Trophoblast cell (in vitro differentiated cells and primary cell): ENCODE data around the gene HLCS.

ENCODE experiments used
- DNase-seq, 2 donors: peaks; one replicate each; pipeline ENCODE4 v3.0.0-alpha.2; 2016
- H2AFZ ChIP-seq: 2 replicates; pipeline ENCODE4 v1.6.1; 2013; ENCODE audit warnings: low read length, moderate library complexity, mild to moderate bottlenecking; ENCODE audit not compliant: insufficient read depth, poor library complexity
- H2AK5ac ChIP-seq: 2 replicates; pipeline ENCODE4 v1.6.1; 2013; ENCODE audit warnings: mild to moderate bottlenecking, low read length
- H2BK120ac ChIP-seq: 2 replicates; pipeline ENCODE4 v1.6.1; 2013; ENCODE audit warnings: low read length, mild to moderate bottlenecking, moderate library complexity; ENCODE audit not compliant: insufficient read depth, poor library complexity
- H2BK12ac ChIP-seq: 2 replicates; pipeline ENCODE4 v1.6.1; 2013; ENCODE audit warnings: mild to moderate bottlenecking, low read length, moderate library complexity
- H2BK5ac ChIP-seq: 2 replicates; pipeline ENCODE4 v1.6.1; 2013; ENCODE audit warnings: low read length, low read depth, moderate library complexity, mild to moderate bottlenecking; ENCODE audit not compliant: poor library complexity
- H3K14ac ChIP-seq: 2 replicates; pipeline ENCODE4 v1.6.1; 2013; ENCODE audit warnings: mild to moderate bottlenecking, low read length
- H3K18ac ChIP-seq: 2 replicates; pipeline ENCODE4 v1.6.1; 2013; ENCODE audit warnings: mild to moderate bottlenecking, low read length
- H3K23ac ChIP-seq: 2 replicates; pipeline ENCODE4 v1.6.1; 2013; ENCODE audit warnings: low read length
- H3K27ac ChIP-seq: 2 replicates; pipeline ENCODE4 v1.5.1; 2013; ENCODE audit warnings: low read depth, mild to moderate bottlenecking, inconsistent platforms, low read length, moderate library complexity
- H3K27me3 ChIP-seq: 2 replicates; pipeline ENCODE4 v1.6.1; 2013; ENCODE audit warnings: inconsistent platforms, mild to moderate bottlenecking, low read length, moderate library complexity; ENCODE audit not compliant: insufficient read depth
- H3K36me3 ChIP-seq, 2 experiments: 1 replicate in 1 of 2; 2 replicates in 1 of 2; pipeline ENCODE4 v1.6.1; 2013; ENCODE audit warnings: low read length in 2 of 2, mild to moderate bottlenecking in 2 of 2, moderate library complexity in 1 of 2; ENCODE audit not compliant: insufficient read depth in 2 of 2, control insufficient read depth in 1 of 2
- H3K4ac ChIP-seq: 2 replicates; pipeline ENCODE4 v1.6.1; 2013; ENCODE audit warnings: low read depth, mild to moderate bottlenecking, low read length, moderate library complexity
- H3K4me1 ChIP-seq, 2 experiments: 1 replicate in 1 of 2; 2 replicates in 1 of 2; pipeline ENCODE4 v1.6.1; 2013; ENCODE audit warnings: low read length in 2 of 2, mild to moderate bottlenecking in 2 of 2, moderate library complexity in 1 of 2; ENCODE audit not compliant: insufficient read depth in 2 of 2, control insufficient read depth in 1 of 2
- H3K4me2 ChIP-seq: 2 replicates; pipeline ENCODE4 v1.6.1; 2013; ENCODE audit warnings: inconsistent platforms, mild to moderate bottlenecking, low read length, moderate library complexity
- H3K4me3 ChIP-seq: 2 replicates; pipeline ENCODE4 v1.5.1; 2013; ENCODE audit warnings: mild to moderate bottlenecking, low read depth, low read length, inconsistent platforms
- H3K79me1 ChIP-seq: one replicate; pipeline ENCODE4 v1.6.1; 2013; ENCODE audit warnings: low read length
- H3K79me2 ChIP-seq: 2 replicates; pipeline ENCODE4 v1.6.1; 2013; ENCODE audit warnings: low read length, mild to moderate bottlenecking; ENCODE audit not compliant: control insufficient read depth, insufficient read depth, poor library complexity
- H3K9ac ChIP-seq: 2 replicates; pipeline ENCODE4 v1.6.1; 2013; ENCODE audit warnings: mild to moderate bottlenecking, low read length
- H3K9me3 ChIP-seq: 2 replicates; pipeline ENCODE4 v1.6.1; 2013; ENCODE audit warnings: low read depth, mild to moderate bottlenecking, control low read depth, inconsistent platforms, low read length; ENCODE audit not compliant: insufficient read depth
- H4K12ac ChIP-seq: 2 replicates; pipeline ENCODE4 v1.6.1; 2013; ENCODE audit warnings: low read depth, mild to moderate bottlenecking, low read length, moderate library complexity
- H4K8ac ChIP-seq: 2 replicates; pipeline ENCODE4 v1.6.1; 2013; ENCODE audit warnings: low read depth, mild to moderate bottlenecking, low read length, moderate library complexity
- H4K91ac ChIP-seq: one replicate; pipeline ENCODE4 v1.6.1; 2013; ENCODE audit warnings: low read depth, mild to moderate bottlenecking, low read length, moderate library complexity
- WGBS: extraction: QIAGEN DNeasy Blood & Tissue Kit; methylation state at CpG from one replicate; pipeline ENCODE4 v1.1.7; 2013; ENCODE audit warnings: missing lambda C conversion rate; ENCODE audit not compliant: insufficient read length, insufficient coverage; ENCODE audit errors: extremely low coverage; 5-methylcytosine and 5-hydroxymethylcytosine counted together

Gene HLCS

GRCh38 chr21:36747815-36748383 is 218.6 kb downstream of the HLCS start:
- Histone ChIP-seq H3K4me3 (peak overlapping the region; percentile 70), H4K91ac (peak overlapping the region; percentile 19), H4K12ac (peak overlapping the region; percentile 59), H3K4ac (no peak overlapping the region), H3K27me3 (peaks cover 12% of the 10 kb centered on the region), H3K9ac (no peak overlapping the region), H2BK120ac (peak overlapping the region; percentile 15), H3K23ac (no peak overlapping the region), H3K79me2 (peaks cover 3% of the 10 kb centered on the region), H3K4me1 (peaks cover 9 to 10% of the 10 kb centered on the region in 2 experiments), H3K4me2 (peak overlapping the region; percentile 94), H4K8ac (peak overlapping the region; percentile 67), H3K79me1 (no peaks in the 10 kb centered on the region), H3K27ac (no peak overlapping the region), H3K14ac (peak overlapping the region; percentile 54), H2BK5ac (no peak overlapping the region), H2AFZ (peak overlapping the region; percentile 20), H3K36me3 (no peaks in the 10 kb centered on the region), H2BK12ac (no peak overlapping the region), H3K9me3 (peaks cover 3% of the 10 kb centered on the region), H3K18ac (no peak overlapping the region), H2AK5ac (no peak overlapping the region)
- WGBS = no CpG with 5 or more reads among the region's 80 CpGs
- peak; percentile 22 to 59 for DNase-seq

DNA sequence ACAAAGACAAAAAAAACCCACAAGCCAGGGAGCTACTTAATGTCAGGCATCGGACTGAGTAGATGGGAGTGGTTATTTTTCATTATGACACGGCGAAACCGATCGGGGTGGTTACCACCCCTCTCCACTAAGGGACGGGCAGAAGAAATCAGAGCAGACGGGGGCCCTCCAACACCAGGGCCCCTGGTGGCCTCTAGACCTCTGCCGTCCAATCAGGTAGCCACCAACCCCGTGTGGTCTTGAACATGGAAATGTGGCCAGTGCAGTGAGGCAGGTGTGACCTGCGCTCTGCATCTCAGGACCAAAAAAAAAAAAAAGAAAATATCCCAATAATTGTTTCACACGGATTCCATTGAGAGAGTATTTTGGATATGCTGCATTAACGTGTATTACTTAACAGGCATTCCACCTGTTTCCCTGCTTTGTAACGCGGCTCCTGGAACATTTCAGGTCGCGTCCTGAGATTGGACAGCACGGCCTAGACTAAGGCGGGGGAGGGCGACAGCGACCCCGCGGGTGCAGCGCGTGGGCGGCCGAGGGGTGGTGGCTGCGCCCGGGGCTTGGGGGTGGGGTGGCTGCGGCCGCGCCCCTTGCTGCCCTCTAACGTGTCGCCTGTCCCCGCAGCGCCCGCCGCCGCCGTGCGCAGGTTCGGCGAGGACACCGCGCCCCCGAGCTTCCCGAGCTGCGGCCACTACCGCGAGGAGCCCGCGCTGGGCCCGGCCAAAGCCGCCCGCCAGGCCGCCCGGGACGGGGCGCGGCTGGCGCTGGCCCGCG is 219.2 kb downstream of the HLCS start:
- Histone ChIP-seq H3K36me3 (no peaks in the 10 kb centered on the region), H3K18ac (no peak overlapping the region), H2AK5ac (no peak overlapping the region), H3K4me2 (peak overlapping the region; percentile 94), H3K9ac (no peak overlapping the region), H3K27me3 (peaks cover 12% of the 10 kb centered on the region), H3K79me1 (no peaks in the 10 kb centered on the region), H4K12ac (no peak overlapping the region), H4K91ac (peak overlapping the region; percentile 56), H2AFZ (peak overlapping the region; percentile 74), H3K9me3 (peaks cover 3% of the 10 kb centered on the region), H3K4me3 (peak overlapping the region; percentile 60), H3K4ac (no peak overlapping the region), H3K14ac (no peak overlapping the region), H3K27ac (no peak overlapping the region), H3K79me2 (peaks cover 3% of the 10 kb centered on the region), H2BK120ac (no peak overlapping the region), H4K8ac (no peak overlapping the region), H2BK12ac (no peak overlapping the region), H3K4me1 (peaks cover 9 to 10% of the 10 kb centered on the region in 2 experiments), H2BK5ac (no peak overlapping the region), H3K23ac (no peak overlapping the region)
- WGBS = no CpG with 5 or more reads among the region's 62 CpGs
- peak in 1 of 2 donors; percentile 54 for DNase-seq

GRCh38 chr21:36745459-36745858 is 221.0 kb downstream of the HLCS start:
- no peak overlapping the region for H2BK120ac ChIP-seq
- no peak overlapping the region for H3K4me3 ChIP-seq
- DNase-seq = no peak
- no peaks in the 10 kb centered on the region for H3K36me3 ChIP-seq
- no peak overlapping the region for H2AFZ ChIP-seq
- H2BK5ac ChIP-seq = no peak overlapping the region
- H3K27ac ChIP-seq = no peak overlapping the region
- no peak overlapping the region for H4K8ac ChIP-seq
- peaks cover 12% of the 10 kb centered on the region for H3K27me3 ChIP-seq
- H3K79me2 ChIP-seq = peaks cover 3% of the 10 kb centered on the region
- no peak overlapping the region for H4K91ac ChIP-seq
- H3K9me3 ChIP-seq = peaks cover 3% of the 10 kb centered on the region
- H3K4me2 ChIP-seq = no peak overlapping the region
- H3K18ac ChIP-seq = no peak overlapping the region
- no peak overlapping the region for H4K12ac ChIP-seq
- H3K4me1 ChIP-seq = peaks cover 5 to 6% of the 10 kb centered on the region in 2 experiments
- H3K14ac ChIP-seq = no peak overlapping the region
- no peak overlapping the region for H2BK12ac ChIP-seq
- H3K23ac ChIP-seq = no peak overlapping the region
- no peak overlapping the region for H3K9ac ChIP-seq
- no CpG with 5 or more reads among the region's 5 CpGs for WGBS
- H3K79me1 ChIP-seq = no peaks in the 10 kb centered on the region
- no peak overlapping the region for H2AK5ac ChIP-seq
- no peak overlapping the region for H3K4ac ChIP-seq

- no peak overlapping the region for H2AK5ac ChIP-seq
- peaks cover 2 to 6% of the 10 kb centered on the region in 2 experiments for H3K4me1 ChIP-seq
- no peak overlapping the region for H2BK12ac ChIP-seq
- no peak overlapping the region for H4K12ac ChIP-seq
- DNase-seq = no peak
- no peak overlapping the region for H3K18ac ChIP-seq
- peaks cover 3% of the 10 kb centered on the region for H3K79me2 ChIP-seq
- no peak overlapping the region for H3K27ac ChIP-seq
- no peak overlapping the region for H2AFZ ChIP-seq
- no peak overlapping the region for H4K8ac ChIP-seq
- no peaks in the 10 kb centered on the region for H3K36me3 ChIP-seq
- H3K9me3 ChIP-seq = peaks cover 3% of the 10 kb centered on the region
- no peak overlapping the region for H3K4me2 ChIP-seq
- no CpG with 5 or more reads among the region's 30 CpGs for WGBS
- H2BK120ac ChIP-seq = no peak overlapping the region
- H4K91ac ChIP-seq = no peak overlapping the region
- H3K4ac ChIP-seq = no peak overlapping the region
- H3K9ac ChIP-seq = no peak overlapping the region
- H3K79me1 ChIP-seq = no peaks in the 10 kb centered on the region
- no peak overlapping the region for H3K14ac ChIP-seq
- H3K23ac ChIP-seq = no peak overlapping the region
- H3K27me3 ChIP-seq = peaks cover 12% of the 10 kb centered on the region
- no peak overlapping the region for H2BK5ac ChIP-seq
- H3K4me3 ChIP-seq = no peak overlapping the region
Measured at GRCh38 chr21:36744560-36745231, 221.8 kb downstream of the HLCS start.
